A549 (cell line): ENCODE data around the gene RPL32.

Experiments used
- CEBPB ChIP-seq, 2 experiments: fragments of >200 bp in 1 of 2; sonication (Bioruptor Twin) in 1 of 2; formaldehyde crosslinking in 1 of 2; IDR thresholded peaks; 2 replicates each; pipeline ENCODE4 v1.6.1; 2012 to 2016
- HDAC2 ChIP-seq: fragments of 200-600 bp; sonication (generic); IDR thresholded peaks from 2 replicates; pipeline ENCODE4 v1.6.1; 2016
- JUN ChIP-seq, 2 experiments: fragments of >200 bp; sonication (Bioruptor Twin); formaldehyde crosslinking; IDR thresholded peaks; 2 replicates in 1 of 2; 3 replicates in 1 of 2; pipeline ENCODE4 v1.6.1; 2016 to 2017
- NR3C1 ChIP-seq: fragments of >200 bp; sonication (Bioruptor Twin); formaldehyde crosslinking; IDR thresholded peaks from 3 replicates; pipeline ENCODE4 v1.6.1; 2017
- POLR2A ChIP-seq: IDR thresholded peaks from 2 replicates; pipeline ENCODE4 v1.6.1; 2012; ENCODE audit warnings: mild to moderate bottlenecking, low read length
- RCOR1 ChIP-seq: fragments of 150-350 bp; IDR thresholded peaks from 2 replicates; pipeline ENCODE4 v1.6.1; 2014; ENCODE audit warnings: antibody characterized with exemption, low read length, low read depth
- SREBF2 ChIP-seq: fragments of 450-650 bp; IDR thresholded peaks from 2 replicates; pipeline ENCODE4 v1.6.1; 2014; ENCODE audit warnings: mild to moderate bottlenecking, moderate library complexity
- TF ChIP-seq, protein P1 (sequence below): fragments of >200 bp; sonication (Bioruptor Twin); formaldehyde crosslinking; IDR thresholded peaks from 3 replicates; pipeline ENCODE4 v1.5.1; 2016
- TF ChIP-seq, protein P2 (sequence below): IDR thresholded peaks from 2 replicates; pipeline ENCODE4 v1.6.1; 2012
- TF ChIP-seq, protein P3 (sequence below): fragments of 200-600 bp; sonication (generic); IDR thresholded peaks from 2 replicates; pipeline ENCODE4 v1.6.1; 2016; ENCODE audit warnings: antibody characterized with exemption, mild to moderate bottlenecking, moderate library complexity
- TF ChIP-seq, protein P4 (sequence below): fragments of 450-650 bp; IDR thresholded peaks from 2 replicates; pipeline ENCODE4 v1.6.1; 2014; ENCODE audit warnings: antibody characterized with exemption

DNA sequence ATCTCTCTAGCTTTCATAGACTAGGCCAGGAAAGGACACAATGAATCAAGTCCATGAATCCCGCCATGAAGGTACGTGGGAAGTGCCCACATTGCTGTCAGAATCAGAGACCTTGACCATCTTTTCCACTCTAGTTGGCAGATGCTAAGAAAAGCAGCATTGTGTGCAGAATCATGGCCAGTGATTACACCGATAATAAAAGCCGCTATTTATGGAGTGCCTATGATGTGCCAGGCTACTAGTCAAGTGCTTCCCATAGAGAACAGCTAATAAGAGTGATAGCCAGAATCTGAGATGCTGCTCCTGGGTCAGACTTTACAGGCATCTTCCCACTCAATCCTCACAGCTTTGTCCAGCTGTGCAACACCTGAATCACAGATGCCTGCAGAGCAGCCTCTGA lies 13.2 kb upstream of the RPL32 start:
- TF ChIP-seq, protein P1, sequence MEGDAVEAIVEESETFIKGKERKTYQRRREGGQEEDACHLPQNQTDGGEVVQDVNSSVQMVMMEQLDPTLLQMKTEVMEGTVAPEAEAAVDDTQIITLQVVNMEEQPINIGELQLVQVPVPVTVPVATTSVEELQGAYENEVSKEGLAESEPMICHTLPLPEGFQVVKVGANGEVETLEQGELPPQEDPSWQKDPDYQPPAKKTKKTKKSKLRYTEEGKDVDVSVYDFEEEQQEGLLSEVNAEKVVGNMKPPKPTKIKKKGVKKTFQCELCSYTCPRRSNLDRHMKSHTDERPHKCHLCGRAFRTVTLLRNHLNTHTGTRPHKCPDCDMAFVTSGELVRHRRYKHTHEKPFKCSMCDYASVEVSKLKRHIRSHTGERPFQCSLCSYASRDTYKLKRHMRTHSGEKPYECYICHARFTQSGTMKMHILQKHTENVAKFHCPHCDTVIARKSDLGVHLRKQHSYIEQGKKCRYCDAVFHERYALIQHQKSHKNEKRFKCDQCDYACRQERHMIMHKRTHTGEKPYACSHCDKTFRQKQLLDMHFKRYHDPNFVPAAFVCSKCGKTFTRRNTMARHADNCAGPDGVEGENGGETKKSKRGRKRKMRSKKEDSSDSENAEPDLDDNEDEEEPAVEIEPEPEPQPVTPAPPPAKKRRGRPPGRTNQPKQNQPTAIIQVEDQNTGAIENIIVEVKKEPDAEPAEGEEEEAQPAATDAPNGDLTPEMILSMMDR, result no peak
- TF ChIP-seq POLR2A (no peak), CEBPB (IDR thresholded peaks at IDR 0.05) (no peak), SREBF2 (no peak), NR3C1 (no peak), HDAC2 (no peak), JUN (IDR thresholded peaks at IDR 0.05) (no peak), RCOR1 (no peak)
- TF ChIP-seq, protein P2, sequence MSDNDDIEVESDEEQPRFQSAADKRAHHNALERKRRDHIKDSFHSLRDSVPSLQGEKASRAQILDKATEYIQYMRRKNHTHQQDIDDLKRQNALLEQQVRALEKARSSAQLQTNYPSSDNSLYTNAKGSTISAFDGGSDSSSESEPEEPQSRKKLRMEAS, result no peak
- TF ChIP-seq, protein P3, sequence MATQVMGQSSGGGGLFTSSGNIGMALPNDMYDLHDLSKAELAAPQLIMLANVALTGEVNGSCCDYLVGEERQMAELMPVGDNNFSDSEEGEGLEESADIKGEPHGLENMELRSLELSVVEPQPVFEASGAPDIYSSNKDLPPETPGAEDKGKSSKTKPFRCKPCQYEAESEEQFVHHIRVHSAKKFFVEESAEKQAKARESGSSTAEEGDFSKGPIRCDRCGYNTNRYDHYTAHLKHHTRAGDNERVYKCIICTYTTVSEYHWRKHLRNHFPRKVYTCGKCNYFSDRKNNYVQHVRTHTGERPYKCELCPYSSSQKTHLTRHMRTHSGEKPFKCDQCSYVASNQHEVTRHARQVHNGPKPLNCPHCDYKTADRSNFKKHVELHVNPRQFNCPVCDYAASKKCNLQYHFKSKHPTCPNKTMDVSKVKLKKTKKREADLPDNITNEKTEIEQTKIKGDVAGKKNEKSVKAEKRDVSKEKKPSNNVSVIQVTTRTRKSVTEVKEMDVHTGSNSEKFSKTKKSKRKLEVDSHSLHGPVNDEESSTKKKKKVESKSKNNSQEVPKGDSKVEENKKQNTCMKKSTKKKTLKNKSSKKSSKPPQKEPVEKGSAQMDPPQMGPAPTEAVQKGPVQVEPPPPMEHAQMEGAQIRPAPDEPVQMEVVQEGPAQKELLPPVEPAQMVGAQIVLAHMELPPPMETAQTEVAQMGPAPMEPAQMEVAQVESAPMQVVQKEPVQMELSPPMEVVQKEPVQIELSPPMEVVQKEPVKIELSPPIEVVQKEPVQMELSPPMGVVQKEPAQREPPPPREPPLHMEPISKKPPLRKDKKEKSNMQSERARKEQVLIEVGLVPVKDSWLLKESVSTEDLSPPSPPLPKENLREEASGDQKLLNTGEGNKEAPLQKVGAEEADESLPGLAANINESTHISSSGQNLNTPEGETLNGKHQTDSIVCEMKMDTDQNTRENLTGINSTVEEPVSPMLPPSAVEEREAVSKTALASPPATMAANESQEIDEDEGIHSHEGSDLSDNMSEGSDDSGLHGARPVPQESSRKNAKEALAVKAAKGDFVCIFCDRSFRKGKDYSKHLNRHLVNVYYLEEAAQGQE, result no peak
- TF ChIP-seq, protein P4, sequence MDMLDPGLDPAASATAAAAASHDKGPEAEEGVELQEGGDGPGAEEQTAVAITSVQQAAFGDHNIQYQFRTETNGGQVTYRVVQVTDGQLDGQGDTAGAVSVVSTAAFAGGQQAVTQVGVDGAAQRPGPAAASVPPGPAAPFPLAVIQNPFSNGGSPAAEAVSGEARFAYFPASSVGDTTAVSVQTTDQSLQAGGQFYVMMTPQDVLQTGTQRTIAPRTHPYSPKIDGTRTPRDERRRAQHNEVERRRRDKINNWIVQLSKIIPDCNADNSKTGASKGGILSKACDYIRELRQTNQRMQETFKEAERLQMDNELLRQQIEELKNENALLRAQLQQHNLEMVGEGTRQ, result no peak
